OCI-LY7 (cell line): Measurements from ENCODE around the gene GYPC. TPM values are rescaled to one million over a fixed set of nuclear protein-coding genes. Genes with fewer than 3 reads are reported as not detected.
"Not testable (repeated sequence)": the region's sequence is repeated elsewhere in the genome, so short reads cannot be mapped to it uniquely, and the experiment has no call there.

Source experiments
- BruUV-seq: library from RNA; stranded (reverse); fragments of 400-500 nt; replicated peaks from 2 replicates; lab custom pipeline; 2021; lab: Mats Ljungman, UMichigan
- CTCF ChIA-PET: fragments of 300-600 bp; sonication (Branson Sonifier 250); formaldehyde crosslinking; loops from one replicate; lab custom pipeline; 2022; ENCODE audit warnings: antibody characterized with exemption; ENCODE audit not compliant: unreplicated experiment; lab: Charles Lee
- POLR2A ChIA-PET: fragments of 300-600 bp; sonication (Branson Sonifier 250); formaldehyde crosslinking; loops from one replicate; lab custom pipeline; 2022; ENCODE audit warnings: antibody characterized with exemption; lab: Charles Lee
- DNase-seq: peaks from one replicate; pipeline ENCODE4 v3.0.0-alpha.2; 2015; ENCODE audit warnings: low spot score
- H2AFZ ChIP-seq: fragments of 200-600 bp; sonication (generic), shearing (Covaris generic); 2 replicates; pipeline ENCODE4 v1.6.1; 2014; ENCODE audit warnings: mild to moderate bottlenecking, antibody characterized with exemption, low read length, moderate library complexity
- H3K27ac ChIP-seq: fragments of 200-600 bp; sonication (generic); 2 replicates; pipeline ENCODE4 v1.5.1; 2014; ENCODE audit warnings: mixed run types, low read depth, mild to moderate bottlenecking, moderate library complexity, low read length, inconsistent platforms; ENCODE audit not compliant: poor library complexity, severe bottlenecking
- H3K36me3 ChIP-seq: fragments of 200-600 bp; sonication (generic); 2 replicates; pipeline ENCODE4 v1.6.1; 2014; ENCODE audit warnings: mild to moderate bottlenecking, antibody characterized with exemption, low read length, moderate library complexity, mixed read lengths; ENCODE audit not compliant: insufficient read depth
- H3K4me1 ChIP-seq: fragments of 200-600 bp; sonication (generic); 2 replicates; pipeline ENCODE4 v1.5.1; 2014; ENCODE audit warnings: mild to moderate bottlenecking, low read length; ENCODE audit not compliant: insufficient read depth, poor library complexity, severe bottlenecking
- H3K4me2 ChIP-seq: fragments of 200-600 bp; sonication (generic); 2 replicates; pipeline ENCODE4 v1.6.1; 2014; ENCODE audit warnings: mild to moderate bottlenecking, low read length
- H3K4me3 ChIP-seq: fragments of 200-600 bp; sonication (generic); 2 replicates; pipeline ENCODE4 v1.5.1; 2014; ENCODE audit warnings: mild to moderate bottlenecking, low read depth, low read length; ENCODE audit not compliant: poor library complexity, severe bottlenecking
- H3K79me2 ChIP-seq: fragments of 200-600 bp; sonication (generic); 2 replicates; pipeline ENCODE4 v1.6.1; 2016; ENCODE audit warnings: low read depth, mild to moderate bottlenecking, low read length, moderate library complexity, mixed read lengths; ENCODE audit not compliant: insufficient read depth
- H3K9me2 ChIP-seq: fragments of 200-600 bp; sonication (generic); 2 replicates; pipeline ENCODE4 v1.6.1; 2016; ENCODE audit warnings: mild to moderate bottlenecking, low read length, mixed read lengths; ENCODE audit not compliant: insufficient read depth
- H3K9me3 ChIP-seq: fragments of 200-600 bp; sonication (generic); 2 replicates; pipeline ENCODE4 v1.6.1; 2014; ENCODE audit warnings: mild to moderate bottlenecking, mixed run types, low read length, mixed read lengths
- H4K20me1 ChIP-seq: fragments of 200-600 bp; sonication (generic); 2 replicates; pipeline ENCODE4 v1.6.1; 2014; ENCODE audit warnings: mild to moderate bottlenecking, antibody characterized with exemption, low read length, moderate library complexity, mixed read lengths; ENCODE audit not compliant: insufficient read depth
- CTCF ChIP-seq: fragments of 200-600 bp; sonication (generic); conservative IDR thresholded peaks from 2 replicates; pipeline ENCODE4 v1.5.1; 2014; ENCODE audit warnings: mild to moderate bottlenecking, antibody characterized with exemption, low read length, moderate library complexity, mixed read lengths
- EZH2phosphoT487 ChIP-seq: fragments of 200-600 bp; sonication (generic); IDR thresholded peaks from 2 replicates; pipeline ENCODE4 v1.6.1; 2018; ENCODE audit warnings: low read depth, borderline replicate concordance, mild to moderate bottlenecking, mixed run types, antibody characterized with exemption, low read length, moderate library complexity, mixed read lengths
- intact Hi-C: fragments of 100-400 bp; cut with micrococcal nuclease; formaldehyde crosslinking; loops from one replicate; pipeline ENCODE4 v1.10.0; 2022; ENCODE audit not compliant: unreplicated experiment
- total RNA-seq, 2 experiments: library from RNA; depleted of rRNA in 1 of 2; stranded (reverse); fragments of >200 nt in 1 of 2; shearing (Covaris generic) in 1 of 2; gene quantifications; 2 replicates each; pipeline ENCODE4 v1.2.3, GENCODE V29; 2014 to 2022

The GYPC gene
- total RNA-seq, 2 experiments from 2014 or later, result 96.4 to 154 TPM

DNA sequence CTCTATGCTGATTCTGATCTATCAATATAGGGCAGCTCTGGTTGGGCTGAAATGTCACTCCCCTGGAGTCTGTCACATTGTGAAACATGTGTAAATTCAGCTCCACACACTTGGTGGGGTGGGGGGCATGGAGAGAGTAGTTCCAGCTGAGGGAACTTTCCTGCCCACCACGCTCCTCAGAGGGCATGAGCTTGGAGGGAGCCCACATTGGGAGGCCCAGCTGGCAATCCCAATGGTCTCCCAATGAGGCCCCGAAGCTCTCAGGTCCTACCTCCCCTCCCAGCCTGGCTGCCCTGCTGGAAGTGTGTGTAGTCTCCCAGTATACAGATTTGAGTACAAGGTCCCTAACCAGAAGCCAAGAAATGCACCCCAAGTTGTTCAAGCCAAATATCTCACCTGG is 31.5 kb downstream of the GYPC start:
- DNase-seq, result no peak
- no peak overlapping the region for H3K4me3 ChIP-seq
- H4K20me1 ChIP-seq, result no peaks in the 10 kb centered on the region
- intact Hi-C loops, result no loop called here
- no peak overlapping the region for H3K27ac ChIP-seq
- H3K36me3 ChIP-seq, result peaks cover 72% of the 10 kb centered on the region
- no TSS peak for BruUV-seq
- ChIA-PET POLR2A (interaction anchor here (1.2 to 1.6 kb wide), 3 partner anchors 15 to 25 kb away, joined by 3 read pairs; no protein-coding TSS in a partner anchor), CTCF (no interaction called here)
- H3K79me2 ChIP-seq, result no peaks in the 10 kb centered on the region
- no peaks in the 10 kb centered on the region for H3K9me2 ChIP-seq
- no peak overlapping the region for H2AFZ ChIP-seq
- H3K4me2 ChIP-seq, result no peak overlapping the region
- 0 out of 2 replicates have a peak, but pooled peaks cover 4% of the 10 kb centered on the region for H3K9me3 ChIP-seq
- TF ChIP-seq EZH2phosphoT487 (no peak), CTCF (no peak)
- peaks cover 18% of the 10 kb centered on the region for H3K4me1 ChIP-seq

DNA sequence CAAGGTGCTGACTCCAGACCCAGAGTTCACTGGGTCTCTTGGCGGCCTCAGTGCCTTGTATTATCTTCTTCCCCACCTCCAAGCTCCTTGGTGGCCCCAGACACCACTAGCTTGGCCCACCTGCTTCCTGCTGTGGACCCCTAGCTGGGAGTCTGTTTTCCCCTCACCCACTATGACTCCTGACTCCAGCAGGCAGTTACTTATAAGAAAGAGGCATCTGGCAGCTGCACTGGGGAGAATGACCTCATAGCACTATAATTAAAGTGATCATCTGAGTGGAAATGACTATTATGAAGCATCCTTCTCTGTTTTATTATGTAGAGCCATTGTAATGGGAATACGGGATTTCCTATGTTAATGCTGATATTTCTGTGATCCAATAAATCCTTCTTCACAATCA is 32.6 kb downstream of the GYPC start:
- H3K27ac ChIP-seq, H3K4me2 ChIP-seq, H2AFZ ChIP-seq, H3K4me3 ChIP-seq, H3K9me2 ChIP-seq, H3K9me3 ChIP-seq, intact Hi-C loops, DNase-seq, CTCF ChIA-PET, BruUV-seq, H3K79me2 ChIP-seq, H4K20me1 ChIP-seq: not testable (repeated sequence)
- H3K4me1 ChIP-seq, result peaks cover 18% of the 10 kb centered on the region
- peaks cover 76% of the 10 kb centered on the region for H3K36me3 ChIP-seq
- POLR2A ChIA-PET, result interaction anchor here (1.2 to 1.6 kb wide), 2 partner anchors 14 to 24 kb away, joined by 3 read pairs; no protein-coding TSS in a partner anchor

DNA sequence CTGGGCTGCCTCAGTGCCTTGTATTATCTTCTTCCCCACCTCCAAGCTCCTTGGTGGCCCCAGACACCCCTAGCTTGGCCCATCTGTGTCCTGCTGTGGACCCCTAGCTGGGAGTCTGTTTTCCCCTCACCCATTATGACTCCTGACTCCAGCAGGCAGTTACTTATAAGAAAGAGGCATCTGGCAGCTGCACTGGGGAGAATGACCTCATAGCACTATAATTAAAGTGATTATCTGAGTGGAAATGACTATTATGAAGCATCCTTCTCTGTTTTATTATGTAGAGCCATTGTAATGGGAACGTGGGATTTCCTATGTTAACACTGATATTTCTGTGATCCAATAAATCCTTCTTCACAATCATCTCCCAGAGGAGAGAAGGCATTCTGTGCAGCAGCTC is 36.3 kb downstream of the GYPC start:
- H3K4me2 ChIP-seq, H3K9me3 ChIP-seq, H3K27ac ChIP-seq, H2AFZ ChIP-seq, H3K79me2 ChIP-seq, intact Hi-C loops, CTCF ChIA-PET, POLR2A ChIA-PET, H3K9me2 ChIP-seq, BruUV-seq, DNase-seq, H3K4me1 ChIP-seq, H3K4me3 ChIP-seq, H4K20me1 ChIP-seq: not testable (repeated sequence)
- peaks cover 82% of the 10 kb centered on the region for H3K36me3 ChIP-seq

DNA sequence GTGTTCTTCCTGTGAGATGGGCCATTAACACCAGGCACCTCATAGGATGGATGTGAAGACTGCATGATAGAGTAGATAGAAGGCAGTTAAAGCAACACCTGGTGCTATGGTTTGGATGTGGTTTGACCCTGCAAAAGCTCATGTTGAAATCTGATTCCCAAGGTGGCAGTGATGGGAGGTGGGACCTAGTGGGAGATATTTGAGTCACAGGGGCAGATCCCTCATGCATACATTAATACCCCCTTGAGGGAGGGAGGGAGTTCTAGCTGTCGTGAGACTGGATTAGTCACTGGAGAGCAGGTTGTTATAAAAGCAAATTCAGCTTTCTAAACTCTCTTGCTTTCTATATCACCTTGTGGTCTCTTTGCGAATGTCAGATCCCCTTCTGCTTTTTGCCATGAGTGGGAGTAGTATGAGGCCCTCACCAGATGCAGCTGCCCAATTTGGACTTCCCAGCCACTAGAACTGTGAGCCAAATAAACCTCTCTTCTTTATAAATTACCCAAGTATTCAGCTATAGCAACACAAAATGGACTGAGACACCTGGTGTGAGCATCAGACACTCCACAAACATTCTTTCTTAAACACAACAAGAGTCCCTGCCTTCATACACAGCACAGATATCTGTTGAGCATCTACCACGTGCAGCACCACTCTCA is 37.1 kb downstream of the GYPC start:
- CTCF ChIA-PET, H3K4me1 ChIP-seq, BruUV-seq, H3K9me3 ChIP-seq, H3K9me2 ChIP-seq, H3K4me2 ChIP-seq, DNase-seq, intact Hi-C loops, H3K27ac ChIP-seq, H2AFZ ChIP-seq, H3K79me2 ChIP-seq, H3K4me3 ChIP-seq, H4K20me1 ChIP-seq: not testable (repeated sequence)
- POLR2A ChIA-PET, result interaction anchor here (0.5 kb wide), 1 partner anchor 14 kb away, joined by 3 read pairs; no protein-coding TSS in a partner anchor
- H3K36me3 ChIP-seq, result peaks cover 82% of the 10 kb centered on the region
